Raji (cell line): ENCODE results near the gene AIPL1.

Source experiments
- POLR2A ChIP-seq: IDR thresholded peaks from 2 replicates; pipeline ENCODE4 v1.6.1; 2011; ENCODE audit warnings: low read depth, low read length, control low read depth; ENCODE audit not compliant: insufficient read depth

Gene AIPL1

GRCh38 chr17:6377906-6378305 lies 57.0 kb downstream of the AIPL1 start:
- TF ChIP-seq POLR2A, result no peak

GRCh38 chr17:6376931-6377361 lies 58.0 kb downstream of the AIPL1 start:
- TF ChIP-seq POLR2A, result no peak

- TF ChIP-seq POLR2A, result no peak
Measured at GRCh38 chr17:6374761-6375312, 60.1 kb downstream of the AIPL1 start.

- TF ChIP-seq POLR2A, result no peak
Measured at GRCh38 chr17:6374271-6374691, 60.6 kb downstream of the AIPL1 start.
